RWPE2 (cell line): ENCODE results near the gene RNF19B.

Experiments used
- ATAC-seq: fragments of 200-7000 bp; cut with Tn5 transposase; 3 replicates; pipeline ENCODE4 v1.9.1; 2021; ENCODE audit warnings: low read depth
- DNase-seq: peaks from one replicate; pipeline ENCODE4 v3.0.0-alpha.2; 2020; ENCODE audit warnings: low spot score
- H3K27ac ChIP-seq: fragments of 450-650 bp; 2 replicates; pipeline ENCODE4 v1.5.1; 2017; ENCODE audit warnings: mild to moderate bottlenecking; ENCODE audit not compliant: poor library complexity, severe bottlenecking
- H3K27me3 ChIP-seq: fragments of 250-450 bp; sonication (Bioruptor Pico); 2 replicates; pipeline ENCODE4 v1.5.1; 2021; ENCODE audit warnings: mild to moderate bottlenecking, moderate library complexity; ENCODE audit not compliant: insufficient read depth, poor library complexity, severe bottlenecking
- H3K36me3 ChIP-seq: fragments of 250-450 bp; sonication (Bioruptor Pico); 2 replicates; pipeline ENCODE4 v1.5.1; 2020; ENCODE audit warnings: low read depth, mild to moderate bottlenecking, moderate library complexity
- H3K4me1 ChIP-seq: fragments of 250-450 bp; sonication (Bioruptor Pico); 2 replicates; pipeline ENCODE4 v1.5.1; 2021; ENCODE audit warnings: mild to moderate bottlenecking, moderate library complexity; ENCODE audit not compliant: insufficient read depth, poor library complexity, severe bottlenecking
- H3K4me3 ChIP-seq: fragments of 250-450 bp; sonication (Bioruptor Pico); 2 replicates; pipeline ENCODE4 v1.5.1; 2021; ENCODE audit warnings: mild to moderate bottlenecking, moderate library complexity; ENCODE audit not compliant: severe bottlenecking
- H3K9me3 ChIP-seq: fragments of 250-450 bp; sonication (Bioruptor Pico); 2 replicates; pipeline ENCODE4 v1.5.1; 2021; ENCODE audit warnings: mild to moderate bottlenecking, moderate library complexity; ENCODE audit not compliant: severe bottlenecking
- CTCF ChIP-seq: fragments of 450-650 bp; IDR thresholded peaks from one replicate; pipeline ENCODE4 v1.5.1; 2017; ENCODE audit warnings: mild to moderate bottlenecking, moderate library complexity; ENCODE audit not compliant: poor library complexity, severe bottlenecking

RNF19B gene

GRCh38 chr1:32948390-32948722, 16.3 kb downstream of the RNF19B start:
- Histone ChIP-seq H3K4me3 (no peak overlapping the region), H3K27ac (peak overlapping the region; percentile 19), H3K9me3 (no peaks in the 10 kb centered on the region), H3K4me1 (peaks cover 23% of the 10 kb centered on the region), H3K27me3 (no peaks in the 10 kb centered on the region), H3K36me3 (peaks cover 60% of the 10 kb centered on the region)
- DNase-seq (no peak), ATAC-seq (no peak)
- TF ChIP-seq CTCF = no peak

GRCh38 chr1:32947669-32948389, 16.8 kb downstream of the RNF19B start:
- ATAC-seq = no peak
- no peak for TF ChIP-seq CTCF
- Histone ChIP-seq H3K4me1 (peaks cover 18% of the 10 kb centered on the region), H3K9me3 (no peaks in the 10 kb centered on the region), H3K4me3 (no peak overlapping the region), H3K27me3 (no peaks in the 10 kb centered on the region), H3K27ac (peak overlapping the region; percentile 19), H3K36me3 (peaks cover 60% of the 10 kb centered on the region)
- no peak for DNase-seq

- no peak overlapping the region for H3K4me3 ChIP-seq
- no peak for ATAC-seq
- H3K27ac ChIP-seq = no peak overlapping the region
- TF ChIP-seq CTCF = no peak
- no peak for DNase-seq
- H3K9me3 ChIP-seq = no peaks in the 10 kb centered on the region
- peaks cover 71% of the 10 kb centered on the region for H3K36me3 ChIP-seq
- H3K27me3 ChIP-seq = no peaks in the 10 kb centered on the region
- H3K4me1 ChIP-seq = peaks cover 20% of the 10 kb centered on the region
Observed at GRCh38 chr1:32946413-32946812, 18.2 kb downstream of the RNF19B start.

GRCh38 chr1:32944180-32944579, 20.4 kb downstream of the RNF19B start:
- ATAC-seq = no peak

More at GRCh38 chr1:32944180-32944579, 20.4 kb downstream of the RNF19B start:
- Histone ChIP-seq H3K4me3 (no peak overlapping the region), H3K9me3 (no peaks in the 10 kb centered on the region), H3K36me3 (peaks cover 86% of the 10 kb centered on the region), H3K27ac (no peak overlapping the region), H3K27me3 (no peaks in the 10 kb centered on the region), H3K4me1 (peaks cover 28% of the 10 kb centered on the region)
- TF ChIP-seq CTCF = no peak
- DNase-seq = no peak
